Measurements from ENCODE around the gene ZKSCAN1.

Gene ZKSCAN1

GRCh38 chr7:100053215-100053614 lies 37.8 kb downstream of the ZKSCAN1 start:
- TF ChIP-seq, protein P1, sequence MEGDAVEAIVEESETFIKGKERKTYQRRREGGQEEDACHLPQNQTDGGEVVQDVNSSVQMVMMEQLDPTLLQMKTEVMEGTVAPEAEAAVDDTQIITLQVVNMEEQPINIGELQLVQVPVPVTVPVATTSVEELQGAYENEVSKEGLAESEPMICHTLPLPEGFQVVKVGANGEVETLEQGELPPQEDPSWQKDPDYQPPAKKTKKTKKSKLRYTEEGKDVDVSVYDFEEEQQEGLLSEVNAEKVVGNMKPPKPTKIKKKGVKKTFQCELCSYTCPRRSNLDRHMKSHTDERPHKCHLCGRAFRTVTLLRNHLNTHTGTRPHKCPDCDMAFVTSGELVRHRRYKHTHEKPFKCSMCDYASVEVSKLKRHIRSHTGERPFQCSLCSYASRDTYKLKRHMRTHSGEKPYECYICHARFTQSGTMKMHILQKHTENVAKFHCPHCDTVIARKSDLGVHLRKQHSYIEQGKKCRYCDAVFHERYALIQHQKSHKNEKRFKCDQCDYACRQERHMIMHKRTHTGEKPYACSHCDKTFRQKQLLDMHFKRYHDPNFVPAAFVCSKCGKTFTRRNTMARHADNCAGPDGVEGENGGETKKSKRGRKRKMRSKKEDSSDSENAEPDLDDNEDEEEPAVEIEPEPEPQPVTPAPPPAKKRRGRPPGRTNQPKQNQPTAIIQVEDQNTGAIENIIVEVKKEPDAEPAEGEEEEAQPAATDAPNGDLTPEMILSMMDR (IDR thresholded peaks at IDR 0.05; ENCODE audit: low read depth, low read length) = peak; percentile 13
- H3K4me3 ChIP-seq (replicated peaks in 1 of 2; ENCODE audit: low read depth in 2 of 2, low read length in 2 of 2) = no peak overlapping the region
- peak; percentile 73 to 89 for DNase-seq (ENCODE audit: low read depth in 2 of 2)

- DNase-seq (ENCODE audit: low read depth in 2 of 2) = no peak
- no peak overlapping the region for H3K4me3 ChIP-seq (replicated peaks in 1 of 2; ENCODE audit: low read depth in 2 of 2, low read length in 2 of 2)
- TF ChIP-seq, protein P1 (IDR thresholded peaks at IDR 0.05; ENCODE audit: low read depth, low read length) = no peak
Measured at GRCh38 chr7:100057006-100057405, 41.6 kb downstream of the ZKSCAN1 start.

DNA sequence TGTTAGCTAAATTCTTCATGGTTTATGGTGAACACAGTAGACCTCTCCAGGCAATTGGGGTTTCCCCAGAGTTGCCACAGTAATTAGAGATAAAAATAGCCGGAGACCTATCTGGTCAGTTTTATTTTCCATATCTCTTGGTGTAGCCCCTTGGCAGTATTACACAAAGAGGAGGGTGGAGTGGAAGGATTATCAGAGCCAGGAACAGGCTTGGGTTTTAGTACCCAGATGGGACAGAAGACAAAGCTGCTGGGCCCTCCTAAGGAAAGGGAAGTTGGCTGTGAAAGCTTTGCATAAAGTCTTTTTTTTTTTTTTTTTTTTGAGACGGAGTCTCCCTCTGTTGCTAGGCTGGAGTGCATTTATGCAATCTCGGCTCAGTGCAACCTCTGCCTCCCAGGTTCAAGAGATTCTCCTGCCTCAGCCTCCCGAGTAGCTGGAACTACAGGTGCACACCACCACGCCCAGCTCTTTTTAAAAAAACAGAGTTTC lies 43.9 kb downstream of the ZKSCAN1 start:
- H3K4me3 ChIP-seq (replicated peaks in 1 of 2; ENCODE audit: low read depth in 2 of 2, low read length in 2 of 2) = no peak overlapping the region
- TF ChIP-seq, protein P1 (IDR thresholded peaks at IDR 0.05; ENCODE audit: low read depth, low read length) = no peak

GRCh38 chr7:100061518-100062193 lies 46.3 kb downstream of the ZKSCAN1 start:
- TF ChIP-seq, protein P1 (IDR thresholded peaks at IDR 0.05; ENCODE audit: low read depth, low read length) = no peak
- no peak for DNase-seq (ENCODE audit: low read depth in 2 of 2)
- H3K4me3 ChIP-seq (replicated peaks in 1 of 2; ENCODE audit: low read depth in 2 of 2, low read length in 2 of 2) = no peak overlapping the region

More for the DNA sequence above, 43.9 kb downstream of the ZKSCAN1 start:
- no peak for DNase-seq (ENCODE audit: low read depth in 2 of 2)

- TF ChIP-seq, protein P1 (IDR thresholded peaks at IDR 0.05; ENCODE audit: low read depth, low read length) = no peak
- no peak overlapping the region for H3K4me3 ChIP-seq (replicated peaks in 1 of 2; ENCODE audit: low read depth in 2 of 2, low read length in 2 of 2)
- no peak for DNase-seq (ENCODE audit: low read depth in 2 of 2)
Measured at GRCh38 chr7:100063376-100063775, 48.0 kb downstream of the ZKSCAN1 start.

GRCh38 chr7:100064162-100064561 lies 48.8 kb downstream of the ZKSCAN1 start:
- DNase-seq (ENCODE audit: low read depth in 2 of 2) = no peak
- no peak overlapping the region for H3K4me3 ChIP-seq (replicated peaks in 1 of 2; ENCODE audit: low read depth in 2 of 2, low read length in 2 of 2)
- TF ChIP-seq, protein P1 (IDR thresholded peaks at IDR 0.05; ENCODE audit: low read depth, low read length) = no peak
